Mucosa of gallbladder (tissue), 1 donor: ENCODE results near the gene SCAMP2. TPM values are rescaled to one million over a fixed set of nuclear protein-coding genes. Genes with fewer than 3 reads are reported as not detected.
A peak's percentile ranks its signal among the peaks of the same experiment; 100 is the strongest.
"Not testable (repeated sequence)": the region's sequence is repeated elsewhere in the genome, so short reads cannot be mapped to it uniquely, and the experiment has no call there.

Experiments
- DNase-seq: peaks from one replicate; pipeline ENCODE4 v3.0.0-alpha.2; 2020; ENCODE audit warnings: low spot score
- total RNA-seq: library from RNA; stranded (reverse); gene quantifications from one replicate; pipeline ENCODE4 v1.2.1, GENCODE V29; 2021
- donor health status: DM: no; HTN: no; CAD: no.

The SCAMP2 gene, protein sequence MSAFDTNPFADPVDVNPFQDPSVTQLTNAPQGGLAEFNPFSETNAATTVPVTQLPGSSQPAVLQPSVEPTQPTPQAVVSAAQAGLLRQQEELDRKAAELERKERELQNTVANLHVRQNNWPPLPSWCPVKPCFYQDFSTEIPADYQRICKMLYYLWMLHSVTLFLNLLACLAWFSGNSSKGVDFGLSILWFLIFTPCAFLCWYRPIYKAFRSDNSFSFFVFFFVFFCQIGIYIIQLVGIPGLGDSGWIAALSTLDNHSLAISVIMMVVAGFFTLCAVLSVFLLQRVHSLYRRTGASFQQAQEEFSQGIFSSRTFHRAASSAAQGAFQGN
- 110 TPM for total RNA-seq

DNA sequence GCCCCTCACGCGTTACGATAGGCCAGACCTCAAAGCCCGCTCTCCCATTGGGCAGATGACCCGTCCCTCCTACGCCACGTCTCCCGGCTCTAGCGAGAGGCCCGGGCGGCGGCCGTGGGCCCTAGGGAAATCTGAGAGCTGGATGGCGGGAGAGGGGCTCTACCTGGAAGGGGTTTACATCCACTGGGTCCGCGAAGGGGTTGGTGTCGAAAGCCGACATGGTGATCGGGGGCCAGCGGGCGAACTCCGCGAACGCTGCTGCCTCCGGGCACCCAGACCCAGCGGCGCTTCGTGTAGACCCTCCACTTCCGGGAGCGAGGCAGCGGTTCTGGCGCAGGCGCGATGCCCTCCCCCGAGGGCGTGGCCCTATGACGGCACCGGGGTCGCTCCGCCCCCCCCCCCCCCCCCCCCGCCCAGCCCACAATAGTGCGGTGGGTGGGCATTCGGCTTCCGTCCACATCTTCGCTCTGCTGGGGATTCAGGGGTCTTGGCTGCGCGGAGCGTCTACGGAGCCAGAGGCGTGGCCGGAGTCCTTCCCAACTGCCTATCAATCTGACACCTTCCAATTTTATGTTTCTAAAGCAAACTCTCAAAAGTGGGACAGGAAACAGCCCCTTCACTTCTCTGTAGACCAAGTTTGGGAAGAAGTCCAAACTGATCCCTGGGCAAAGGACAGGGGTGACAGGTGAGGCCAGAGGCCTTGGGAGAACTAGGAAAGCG, at the start of gene SCAMP2:
TSS of gene SCAMP2 (minus strand) at position 330 of the 720 bp plus-strand sequence. CDS start at position 220, 110 bp downstream.
- DNase-seq: peak; percentile 93

DNA sequence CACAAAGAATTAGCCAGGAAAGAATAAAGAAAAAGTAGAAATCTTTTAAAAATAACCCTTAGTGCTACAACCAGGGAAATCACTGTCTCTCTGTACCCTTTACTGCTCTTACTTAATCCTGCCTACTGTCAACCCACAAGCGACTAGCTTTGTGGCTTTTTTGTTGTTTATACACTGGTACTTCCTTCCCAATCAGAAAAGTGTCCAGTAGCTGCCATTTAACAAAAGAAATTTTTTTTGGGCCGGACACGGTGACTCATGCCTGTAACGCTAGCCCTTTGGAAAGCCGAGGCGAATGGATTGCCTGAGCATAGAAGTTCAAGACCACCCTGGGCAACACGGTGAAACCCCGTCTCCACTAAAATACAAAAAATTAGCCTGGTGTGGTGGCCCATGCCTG, 47.3 kb upstream of the SCAMP2 start:
- DNase-seq: no peak

DNA sequence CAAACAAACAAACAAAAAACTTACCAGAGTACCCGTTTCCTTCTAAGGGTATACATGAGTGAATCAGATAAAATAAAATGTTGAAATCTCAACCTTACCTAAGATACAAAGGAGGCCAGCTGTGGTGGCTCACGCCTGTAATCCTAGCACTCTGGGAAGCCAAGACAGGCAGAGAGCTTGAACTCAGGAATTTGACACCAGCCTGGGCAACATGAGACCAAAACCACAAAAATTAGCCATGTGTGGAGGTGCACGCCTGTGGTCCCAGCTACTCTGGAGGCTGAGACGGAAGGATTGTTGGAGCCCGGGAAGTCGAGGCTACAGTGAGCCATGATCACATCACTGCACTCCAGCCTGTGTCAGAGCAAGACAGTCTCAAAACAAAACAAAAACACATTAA, 44.5 kb upstream of the SCAMP2 start:
- DNase-seq: no peak

DNA sequence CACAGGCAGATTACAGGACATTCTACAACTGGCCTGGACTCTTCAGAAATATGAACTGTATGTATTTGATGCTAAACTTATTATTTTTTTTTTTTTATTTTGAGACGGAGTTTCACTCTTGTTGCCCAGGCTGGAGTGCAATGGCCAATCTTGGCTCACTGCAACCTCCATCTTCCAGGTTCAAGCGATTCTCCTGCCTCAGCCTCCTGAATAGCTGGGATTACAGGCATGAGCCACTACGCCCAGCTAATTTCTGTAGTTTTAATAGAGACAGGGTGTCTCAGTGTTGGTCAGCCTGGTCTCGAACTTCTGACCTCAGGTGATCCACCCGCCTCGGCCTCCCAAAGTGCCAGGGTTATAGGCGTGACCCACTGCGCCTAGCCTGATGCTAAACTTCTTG, 40.6 kb upstream of the SCAMP2 start:
- DNase-seq: not testable (repeated sequence)

DNA sequence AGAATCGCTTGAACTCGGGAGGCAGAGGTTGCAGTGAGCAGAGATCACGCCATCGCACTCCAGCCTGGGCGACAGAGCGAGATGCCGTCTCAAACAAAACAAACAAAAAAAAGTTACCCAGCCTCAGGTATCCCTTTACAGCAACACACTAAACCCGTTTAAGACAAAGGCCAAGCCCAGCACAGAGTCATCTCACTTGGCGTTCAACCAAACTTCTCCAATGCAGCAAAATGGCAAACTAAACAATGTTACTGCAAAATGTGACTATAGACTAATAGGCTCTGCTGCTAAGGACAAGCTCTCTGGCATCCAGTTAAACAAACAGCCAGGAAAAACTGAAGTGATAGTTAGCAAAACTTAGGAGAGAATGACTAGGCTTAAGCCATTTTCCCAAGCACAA, 39.9 kb upstream of the SCAMP2 start:
- no peak for DNase-seq

DNA sequence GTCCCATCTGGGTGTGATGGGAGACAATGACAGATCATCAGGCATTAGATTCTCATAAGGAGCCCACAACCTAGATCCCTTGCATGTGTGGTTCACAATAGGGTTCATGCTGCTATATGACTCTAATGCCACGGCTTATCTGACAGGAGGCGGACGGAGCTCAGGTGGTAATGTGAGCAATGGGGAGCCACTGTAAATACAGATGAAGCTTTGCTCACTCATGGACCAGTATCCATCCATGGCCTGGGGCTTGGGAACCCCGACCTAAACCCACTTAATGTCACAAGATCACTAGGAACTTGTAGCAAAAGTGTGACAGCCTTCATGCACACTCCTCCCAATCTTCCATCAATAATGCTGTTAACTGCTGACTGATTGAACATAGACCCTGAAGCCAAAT, 35.5 kb upstream of the SCAMP2 start:
- DNase-seq: no peak

DNA sequence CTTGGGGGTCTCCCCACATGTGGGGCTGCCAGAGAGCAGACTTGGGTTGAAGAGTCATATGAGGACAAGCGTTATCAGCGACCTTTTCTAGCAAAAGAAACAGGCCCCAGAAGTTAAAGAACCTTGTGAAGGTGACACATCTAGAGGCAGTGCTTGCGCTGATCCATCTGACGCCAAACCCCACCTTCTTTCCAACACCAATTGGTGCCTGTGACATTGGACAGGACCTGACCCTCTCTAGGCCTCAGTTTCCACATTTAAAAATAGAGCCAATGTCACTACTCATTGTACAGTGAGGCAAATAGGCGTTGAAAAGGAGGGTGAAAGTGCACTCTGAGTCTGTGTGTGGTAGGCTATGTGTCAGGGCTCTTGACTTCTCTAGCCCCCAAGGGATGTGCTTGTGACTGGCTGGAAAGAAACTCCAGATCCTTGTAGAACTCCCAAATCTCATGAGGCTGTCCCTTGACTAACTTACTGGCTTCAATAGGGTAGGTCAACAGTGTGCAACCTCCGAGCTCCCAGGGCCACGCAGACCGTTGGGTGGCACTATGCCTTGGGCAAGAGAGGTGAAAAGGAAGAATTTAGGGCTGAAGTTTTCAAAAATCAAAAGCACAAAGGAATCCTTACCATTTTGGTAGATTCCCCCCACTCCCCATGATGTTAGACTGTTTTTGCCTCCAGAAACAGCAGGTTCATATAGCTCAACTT, 34.2 kb upstream of the SCAMP2 start:
- DNase-seq: no peak

DNA sequence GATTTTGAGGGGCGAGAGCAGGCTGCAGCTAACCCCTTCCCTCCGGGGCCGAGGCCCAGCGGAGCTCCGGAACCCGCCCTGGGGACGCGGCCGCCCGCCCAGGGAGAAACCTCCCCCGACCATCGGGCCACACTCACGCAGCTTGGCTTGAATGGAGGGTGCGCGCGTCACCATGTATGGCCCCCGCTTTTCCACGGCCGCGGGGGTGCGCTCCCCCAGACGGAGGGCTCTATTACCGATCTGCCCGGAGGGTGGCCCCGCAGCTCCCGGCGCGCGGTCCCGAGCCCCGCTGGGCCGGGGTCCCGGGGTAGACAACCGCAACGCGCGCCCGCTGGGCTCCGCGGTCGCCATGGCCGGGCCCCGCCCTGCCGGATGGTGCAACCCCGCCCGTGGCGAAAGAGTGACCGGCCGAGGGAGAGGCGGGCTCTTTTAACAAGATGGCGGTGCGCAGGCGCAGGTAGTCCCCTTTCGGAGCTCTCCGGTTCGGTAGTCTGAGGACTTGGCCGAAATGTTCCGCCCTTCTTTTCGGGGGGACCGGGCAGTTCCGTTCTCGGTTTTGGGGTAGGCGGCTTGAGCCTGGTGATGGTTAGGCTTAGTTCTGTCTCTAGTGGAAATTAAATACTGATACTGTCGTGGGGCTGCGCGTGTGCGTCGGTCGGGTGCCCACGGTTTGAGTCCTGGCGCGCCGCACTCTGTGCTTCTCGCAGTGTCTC, 33.4 kb upstream of the SCAMP2 start, which contains the start of gene FAM219B:
TSS of gene FAM219B (minus strand) at position 402 of the 713 bp plus-strand sequence. CDS start at position 351, 51 bp downstream.
- DNase-seq: peak; percentile 91

DNA sequence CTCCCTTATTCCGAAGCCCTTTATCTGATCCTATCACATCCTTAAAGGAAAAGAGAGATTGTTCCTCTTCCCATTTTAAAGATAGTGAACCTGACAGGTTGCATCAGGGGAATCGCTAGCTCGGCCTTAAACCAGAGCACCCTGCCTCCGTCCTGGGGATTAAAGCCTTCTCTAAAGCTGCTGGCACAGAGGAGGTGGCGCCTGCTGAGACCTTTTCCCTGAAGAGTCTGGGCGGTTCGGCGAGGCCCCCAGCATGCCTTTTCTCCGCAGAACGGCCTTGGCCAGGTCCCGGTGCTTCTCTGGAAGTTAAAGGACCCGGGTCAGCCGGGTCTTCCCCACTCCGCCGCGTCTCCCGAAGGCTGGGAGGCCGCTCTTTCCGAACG, 32.9 kb upstream of the SCAMP2 start:
- no peak for DNase-seq

DNA sequence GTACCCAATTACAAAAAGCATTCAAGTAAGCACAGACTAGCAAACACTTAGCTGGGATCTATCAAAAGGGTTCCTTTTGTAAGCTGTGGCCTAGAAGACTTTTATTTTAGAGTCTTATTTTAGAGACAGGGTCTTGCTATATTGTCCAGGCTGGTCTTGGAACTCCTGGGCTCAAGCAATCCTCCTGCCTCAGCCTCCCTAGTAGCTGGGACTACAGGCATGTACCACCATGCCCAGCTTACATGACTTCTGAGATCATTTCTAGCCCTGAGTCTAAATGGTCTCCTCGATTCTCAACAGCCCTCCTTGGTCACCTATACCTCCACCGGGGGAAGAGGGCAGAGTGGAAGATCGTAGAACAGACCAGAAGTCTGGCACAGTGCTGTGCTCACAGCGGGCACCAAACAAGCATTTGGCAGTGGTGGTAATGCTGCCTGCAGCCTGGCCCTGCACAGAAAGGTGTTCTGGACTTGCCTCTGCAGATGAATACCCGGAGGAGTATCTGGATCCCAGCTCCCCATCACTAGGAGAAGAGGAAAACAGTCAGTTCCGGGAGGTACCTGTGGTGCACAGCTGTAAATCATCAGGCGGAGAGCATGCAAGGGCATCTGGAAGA, 31.1 kb upstream of the SCAMP2 start:
- DNase-seq: no peak

DNA sequence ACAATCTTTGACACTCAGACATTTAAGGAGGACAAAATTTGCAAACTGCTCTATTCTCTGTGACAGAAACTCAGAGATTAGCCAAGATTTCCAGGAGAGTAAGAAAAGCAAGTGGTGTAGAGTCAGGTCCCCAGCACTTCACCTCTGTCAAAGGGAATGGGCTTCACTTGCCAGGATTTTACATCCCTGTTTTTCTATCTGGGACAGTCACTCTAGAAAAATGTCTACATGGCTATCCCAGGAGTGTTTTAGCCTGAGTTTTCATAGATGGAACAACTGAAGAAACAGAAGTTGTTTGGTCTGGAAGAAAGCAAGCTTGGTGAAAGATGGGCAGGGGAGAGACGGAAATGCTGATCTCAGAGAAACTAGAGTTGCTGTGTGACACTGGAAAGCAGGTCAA, 30.5 kb upstream of the SCAMP2 start:
- DNase-seq: no peak

DNA sequence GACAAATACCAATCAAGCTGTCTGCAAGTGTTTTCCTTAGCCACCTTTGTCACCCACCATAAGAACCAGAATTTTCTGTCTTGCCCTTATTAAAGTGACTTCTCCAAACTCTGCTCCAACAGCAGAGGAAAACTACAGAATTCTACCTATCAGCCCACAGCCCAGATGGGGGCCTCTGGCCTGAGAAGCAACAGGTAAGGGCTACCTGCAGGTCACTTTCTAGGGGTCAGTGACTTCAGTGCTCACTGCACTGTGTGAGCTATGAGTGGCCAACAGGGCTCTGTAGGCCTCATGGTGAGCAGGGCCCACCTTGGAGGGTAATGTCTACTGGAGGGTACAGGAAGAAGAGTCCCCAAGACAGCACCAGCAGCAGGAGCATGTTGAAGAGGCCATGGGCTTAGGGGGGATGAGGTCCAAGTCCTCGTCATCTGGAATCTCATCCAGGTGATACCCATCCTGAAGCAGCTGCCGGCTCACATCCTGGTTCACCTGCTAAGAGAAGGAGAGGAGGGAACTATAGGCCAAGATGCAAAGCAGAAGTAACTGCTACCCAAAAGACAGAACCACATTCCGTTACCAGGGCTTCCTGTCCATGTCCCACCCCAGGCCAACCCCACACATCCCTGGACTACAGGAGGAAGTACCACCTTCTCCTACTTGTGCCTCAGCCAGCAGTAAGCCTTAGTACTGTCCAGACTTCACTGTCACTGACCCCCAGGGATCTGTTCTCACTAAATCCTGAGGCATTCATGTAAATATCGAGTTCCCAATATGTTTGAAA, 29.3 kb upstream of the SCAMP2 start:
- no peak for DNase-seq

DNA sequence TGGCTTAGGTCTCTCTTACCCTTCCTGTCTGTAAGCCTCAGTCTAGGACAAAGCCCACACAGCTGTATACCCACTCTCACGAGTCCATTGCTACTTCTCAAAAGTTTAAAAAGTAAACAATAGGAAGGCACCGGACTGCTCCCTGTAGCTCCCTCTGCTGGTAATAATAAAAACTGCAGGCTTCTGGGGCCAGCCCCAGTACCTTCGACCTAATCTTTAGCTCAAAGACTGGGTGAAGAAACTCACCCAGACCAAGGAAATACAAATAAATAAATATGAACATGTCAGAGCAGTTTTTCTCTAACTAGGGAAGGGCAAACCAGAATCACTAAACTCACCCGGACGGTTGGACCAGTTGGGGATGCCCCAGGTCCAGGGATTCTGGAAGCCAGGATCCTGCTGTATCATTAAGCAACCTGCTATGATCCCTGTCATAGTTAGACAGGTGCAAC, 28.5 kb upstream of the SCAMP2 start:
- peak; percentile 75 for DNase-seq

DNA sequence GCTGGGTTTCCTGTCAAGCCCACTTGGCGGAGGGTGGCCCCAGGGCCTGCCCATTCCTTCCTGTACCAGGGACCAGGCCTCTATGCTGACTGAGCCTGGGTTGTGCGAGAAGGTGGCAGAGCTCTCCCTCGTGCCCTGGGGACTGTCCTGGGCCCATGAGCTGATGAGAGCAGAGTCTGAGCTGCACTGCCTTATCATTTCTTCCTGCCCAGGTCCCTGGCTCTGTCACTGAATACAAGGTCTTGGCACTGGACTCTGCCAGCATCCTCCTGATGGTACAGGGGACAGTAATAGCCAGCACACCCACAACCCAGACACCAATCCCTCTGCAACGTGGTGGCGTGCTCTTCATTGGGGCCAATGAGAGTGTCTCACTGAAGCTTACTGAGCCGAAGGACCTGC, 24.1 kb upstream of the SCAMP2 start:
- no peak for DNase-seq

DNA sequence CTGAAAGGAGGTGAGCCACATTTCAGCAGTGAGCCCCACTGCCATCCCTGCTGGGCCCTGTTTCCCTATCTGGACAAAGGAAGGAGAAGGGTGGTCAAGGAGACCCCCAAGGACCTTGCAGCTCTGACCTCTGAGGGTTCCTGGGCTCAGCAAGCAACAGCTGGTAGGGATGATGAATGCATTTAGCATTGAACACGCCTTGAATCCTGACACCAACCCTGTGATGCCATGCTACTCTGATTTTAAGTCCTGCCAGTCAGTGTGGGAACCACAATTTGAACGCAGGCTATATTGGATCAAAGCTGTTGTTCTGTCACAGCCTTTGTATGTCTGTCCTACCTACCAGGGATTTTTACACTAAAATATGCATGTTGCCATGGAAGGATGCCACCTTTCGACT, 23.2 kb upstream of the SCAMP2 start:
- DNase-seq: no peak

DNA sequence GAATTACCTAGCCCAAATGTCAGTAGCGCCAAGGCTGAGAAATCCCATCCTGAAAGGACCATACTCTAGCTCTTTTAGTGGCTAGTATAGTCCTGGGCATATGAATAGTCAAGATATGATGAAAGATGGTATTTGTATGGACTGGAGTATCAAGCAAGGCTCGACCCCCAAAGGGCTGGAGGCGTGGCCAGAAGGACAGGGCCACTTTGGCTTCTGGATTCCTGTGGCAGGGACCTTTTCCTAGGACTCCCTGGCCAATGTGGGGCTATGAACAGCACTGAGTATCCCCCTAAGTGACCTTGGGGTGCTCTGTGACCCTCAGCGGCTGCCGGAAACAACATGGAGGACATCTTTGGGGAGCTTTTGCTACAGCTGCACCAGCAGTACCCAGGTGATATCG, 22.7 kb upstream of the SCAMP2 start:
- no peak for DNase-seq

DNA sequence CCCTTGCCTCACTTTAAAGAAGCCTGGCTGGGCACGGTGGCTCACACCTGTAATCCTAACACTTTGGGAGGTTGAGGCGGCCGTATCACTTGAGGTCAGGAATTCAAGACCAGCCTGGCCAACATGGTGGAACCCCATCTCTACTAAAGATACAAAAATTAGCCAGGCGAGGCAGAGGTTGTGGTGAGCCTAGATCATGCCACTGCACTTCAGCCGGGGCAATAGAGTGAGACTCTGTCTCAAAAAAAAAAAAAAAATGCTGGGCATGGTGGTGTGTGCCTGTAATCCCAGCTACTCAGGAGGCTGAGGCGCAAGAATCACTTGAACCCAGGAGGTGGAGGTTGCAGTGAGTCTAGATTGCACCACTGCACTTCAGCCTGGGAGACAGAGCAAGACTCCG, 21.2 kb upstream of the SCAMP2 start:
- DNase-seq: not testable (repeated sequence)

DNA sequence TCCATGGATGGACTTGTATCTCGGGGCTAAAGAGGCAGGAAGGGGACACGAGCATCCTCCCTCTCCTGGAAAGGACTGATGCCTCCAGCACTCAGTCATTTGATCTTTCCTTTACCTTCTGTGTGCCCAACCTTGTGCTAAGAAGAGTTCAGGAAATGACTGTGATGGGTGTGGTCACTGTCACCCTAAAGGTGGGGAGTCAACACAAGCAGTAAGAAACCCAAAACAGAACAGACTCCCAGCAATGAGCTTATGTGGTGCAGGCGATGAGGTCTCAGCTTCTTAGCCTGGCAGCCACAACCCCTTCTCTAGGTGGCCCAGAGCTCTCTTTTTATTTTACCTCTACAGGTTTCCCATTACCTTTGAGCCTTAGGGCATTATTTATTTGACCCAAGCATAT, 20.5 kb upstream of the SCAMP2 start:
- no peak for DNase-seq

DNA sequence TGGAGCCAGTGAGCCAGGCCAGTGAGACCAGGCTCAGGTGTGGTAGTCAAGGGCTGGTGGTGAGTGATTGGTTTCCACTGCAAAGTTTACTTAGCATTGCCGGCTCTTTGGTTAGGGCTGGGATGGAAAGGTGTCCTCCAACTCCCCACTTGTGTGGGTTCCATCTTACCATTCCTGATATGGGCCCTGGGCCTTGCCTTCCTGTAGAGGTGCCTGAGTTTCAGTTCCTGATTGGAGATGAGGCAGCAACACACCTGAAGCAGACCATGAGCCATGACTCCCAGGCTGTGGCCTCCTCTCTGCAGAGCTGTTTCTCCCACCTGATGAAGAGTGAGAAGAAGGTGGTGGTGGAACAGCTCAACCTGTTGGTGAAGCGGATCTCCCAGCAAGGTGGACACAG, 19.8 kb upstream of the SCAMP2 start:
- DNase-seq: no peak

DNA sequence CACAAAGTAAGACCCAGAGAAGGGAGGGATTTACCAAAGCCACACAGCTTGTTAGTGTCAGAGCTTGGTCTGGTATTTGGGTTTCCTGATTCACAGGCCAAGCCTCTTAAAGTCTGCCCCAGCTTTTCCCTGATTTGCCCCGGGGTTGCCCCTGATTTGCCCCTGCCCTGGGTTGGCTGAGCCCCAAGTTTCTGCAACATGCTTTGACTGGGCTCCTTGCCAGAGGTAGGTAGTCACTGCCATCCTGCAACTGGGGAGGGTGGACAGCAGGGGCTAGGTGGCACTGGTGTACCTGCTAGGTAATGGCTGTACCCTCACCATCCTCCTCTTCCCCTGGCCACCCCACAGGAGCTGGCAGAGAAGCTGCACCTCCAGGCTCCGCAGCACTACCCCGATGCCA, 19.1 kb upstream of the SCAMP2 start:
- peak; percentile 16 for DNase-seq

DNA sequence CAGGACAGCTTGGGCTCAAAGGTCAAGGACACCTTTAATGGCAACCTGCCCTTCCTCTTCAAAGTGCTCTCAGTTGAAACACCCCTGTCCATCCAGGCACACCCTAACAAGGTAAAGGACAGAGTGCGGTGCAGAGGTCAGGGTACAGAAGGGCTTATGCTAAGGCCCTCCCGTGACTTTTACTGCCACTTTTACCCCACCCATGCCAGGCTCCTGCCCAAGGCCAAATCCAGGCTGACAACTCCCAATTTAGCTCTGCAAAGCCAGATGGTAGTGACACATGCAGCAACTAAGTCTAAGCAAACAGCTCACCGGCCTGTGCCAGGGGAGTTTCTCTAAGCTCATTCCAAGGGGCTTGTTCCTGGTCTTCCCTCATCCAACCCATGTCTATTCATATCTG, 18.3 kb upstream of the SCAMP2 start:
- no peak for DNase-seq
